SU-DHL-6 (cell line): ENCODE results near the gene TRIM3.

Experiments used
- EZH2phosphoT487 ChIP-seq: fragments of 200-600 bp; sonication (generic), shearing (Covaris generic); conservative IDR thresholded peaks from 2 replicates; pipeline ENCODE4 v1.6.1; 2018; ENCODE audit warnings: mild to moderate bottlenecking, antibody characterized with exemption, low read length, moderate library complexity, mixed read lengths
- TF ChIP-seq, protein P1 (sequence below): fragments of 200-600 bp; sonication (generic); IDR thresholded peaks from one replicate; pipeline ENCODE4 v1.5.1; 2017; ENCODE audit warnings: antibody characterized with exemption, mild to moderate bottlenecking, low read length, moderate library complexity; ENCODE audit not compliant: insufficient read depth, poor library complexity, severe bottlenecking

DNA sequence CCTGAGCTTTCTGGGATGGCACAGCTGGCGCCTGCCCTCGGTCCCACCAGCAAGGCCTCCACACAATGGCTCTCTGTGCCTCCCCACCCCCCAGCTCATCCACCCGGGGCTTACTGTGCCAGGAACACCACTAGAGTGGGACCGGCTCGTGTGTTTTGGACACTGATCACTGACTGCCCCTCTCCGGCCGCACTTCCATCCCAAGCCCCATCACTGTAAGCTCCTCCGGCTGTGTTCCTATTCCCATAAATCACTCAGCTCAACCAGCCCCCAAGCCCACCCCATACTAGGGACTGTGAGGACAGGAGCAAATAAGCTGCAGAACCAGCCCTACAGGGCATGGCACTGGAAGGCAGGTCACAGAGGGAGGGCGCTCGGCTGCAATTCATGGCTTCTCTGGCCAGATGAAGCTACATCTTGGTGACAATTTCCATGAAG lies 62.1 kb downstream of the TRIM3 start:
- TF ChIP-seq, protein P1, sequence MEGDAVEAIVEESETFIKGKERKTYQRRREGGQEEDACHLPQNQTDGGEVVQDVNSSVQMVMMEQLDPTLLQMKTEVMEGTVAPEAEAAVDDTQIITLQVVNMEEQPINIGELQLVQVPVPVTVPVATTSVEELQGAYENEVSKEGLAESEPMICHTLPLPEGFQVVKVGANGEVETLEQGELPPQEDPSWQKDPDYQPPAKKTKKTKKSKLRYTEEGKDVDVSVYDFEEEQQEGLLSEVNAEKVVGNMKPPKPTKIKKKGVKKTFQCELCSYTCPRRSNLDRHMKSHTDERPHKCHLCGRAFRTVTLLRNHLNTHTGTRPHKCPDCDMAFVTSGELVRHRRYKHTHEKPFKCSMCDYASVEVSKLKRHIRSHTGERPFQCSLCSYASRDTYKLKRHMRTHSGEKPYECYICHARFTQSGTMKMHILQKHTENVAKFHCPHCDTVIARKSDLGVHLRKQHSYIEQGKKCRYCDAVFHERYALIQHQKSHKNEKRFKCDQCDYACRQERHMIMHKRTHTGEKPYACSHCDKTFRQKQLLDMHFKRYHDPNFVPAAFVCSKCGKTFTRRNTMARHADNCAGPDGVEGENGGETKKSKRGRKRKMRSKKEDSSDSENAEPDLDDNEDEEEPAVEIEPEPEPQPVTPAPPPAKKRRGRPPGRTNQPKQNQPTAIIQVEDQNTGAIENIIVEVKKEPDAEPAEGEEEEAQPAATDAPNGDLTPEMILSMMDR = no peak
- no peak for TF ChIP-seq EZH2phosphoT487
